ENCODE measurements around the gene ARHGAP42.

Gene ARHGAP42

DNA sequence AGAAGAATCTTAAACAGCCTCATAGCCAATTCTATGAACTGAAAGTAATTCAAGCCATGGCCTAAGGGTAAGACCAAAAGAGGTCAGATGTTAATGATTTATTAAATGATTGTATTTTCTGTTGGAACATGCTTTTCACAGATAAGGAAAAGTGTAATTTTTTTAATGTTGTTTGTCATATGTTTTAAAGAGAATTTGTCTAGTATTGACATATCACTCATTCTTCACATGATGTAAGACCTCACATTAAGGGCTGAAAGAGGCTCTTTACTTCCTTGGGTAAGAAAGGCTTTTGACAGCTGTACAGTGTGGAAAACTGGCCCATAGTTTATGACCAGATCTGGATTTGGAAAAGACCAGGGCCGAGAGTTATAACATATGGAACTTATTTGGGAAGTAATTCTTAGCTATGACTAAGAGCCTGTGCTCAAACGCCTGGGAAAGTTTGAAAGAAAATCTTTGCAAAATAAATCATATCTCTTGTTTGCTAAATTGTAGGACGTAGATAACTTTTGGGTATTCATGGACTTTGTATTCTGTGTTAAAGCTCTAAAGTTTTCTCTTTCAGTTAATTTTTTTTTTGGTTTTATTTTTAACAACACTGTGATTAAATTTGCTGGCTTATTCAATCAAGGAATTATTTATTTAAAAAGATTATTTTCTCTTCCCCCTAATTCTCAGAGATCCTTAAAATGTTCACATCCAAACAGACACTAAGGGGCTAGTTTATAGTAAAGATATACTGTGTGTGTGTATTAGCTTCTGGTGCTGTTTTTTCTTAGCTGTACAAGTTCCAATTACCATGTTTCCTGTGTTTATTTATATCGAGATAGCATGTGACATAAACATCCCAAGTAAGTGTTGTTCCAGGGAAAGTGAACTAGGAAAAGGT is 162.2 kb downstream of the ARHGAP42 start:
- no peak overlapping the region for H3K4me3 ChIP-seq (ENCODE audit: low read depth, low read length)
- TF ChIP-seq, protein P1, sequence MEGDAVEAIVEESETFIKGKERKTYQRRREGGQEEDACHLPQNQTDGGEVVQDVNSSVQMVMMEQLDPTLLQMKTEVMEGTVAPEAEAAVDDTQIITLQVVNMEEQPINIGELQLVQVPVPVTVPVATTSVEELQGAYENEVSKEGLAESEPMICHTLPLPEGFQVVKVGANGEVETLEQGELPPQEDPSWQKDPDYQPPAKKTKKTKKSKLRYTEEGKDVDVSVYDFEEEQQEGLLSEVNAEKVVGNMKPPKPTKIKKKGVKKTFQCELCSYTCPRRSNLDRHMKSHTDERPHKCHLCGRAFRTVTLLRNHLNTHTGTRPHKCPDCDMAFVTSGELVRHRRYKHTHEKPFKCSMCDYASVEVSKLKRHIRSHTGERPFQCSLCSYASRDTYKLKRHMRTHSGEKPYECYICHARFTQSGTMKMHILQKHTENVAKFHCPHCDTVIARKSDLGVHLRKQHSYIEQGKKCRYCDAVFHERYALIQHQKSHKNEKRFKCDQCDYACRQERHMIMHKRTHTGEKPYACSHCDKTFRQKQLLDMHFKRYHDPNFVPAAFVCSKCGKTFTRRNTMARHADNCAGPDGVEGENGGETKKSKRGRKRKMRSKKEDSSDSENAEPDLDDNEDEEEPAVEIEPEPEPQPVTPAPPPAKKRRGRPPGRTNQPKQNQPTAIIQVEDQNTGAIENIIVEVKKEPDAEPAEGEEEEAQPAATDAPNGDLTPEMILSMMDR (IDR thresholded peaks at IDR 0.05; ENCODE audit: low read depth, low read length) = no peak

DNA sequence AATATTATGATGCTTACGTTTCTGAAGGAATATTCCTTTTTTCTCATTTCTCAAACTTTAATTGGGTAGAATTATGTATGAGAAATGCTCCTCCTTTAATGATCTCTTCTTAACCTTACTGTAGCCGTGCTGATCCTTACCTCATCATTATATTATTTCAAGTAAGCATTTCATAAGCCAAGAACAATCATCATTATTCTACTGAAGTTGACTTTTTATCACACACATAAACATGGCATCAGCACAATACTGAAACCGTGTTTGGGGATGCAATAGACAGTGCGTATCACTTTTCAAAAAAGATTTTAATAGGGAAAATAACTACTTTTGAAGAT is 162.8 kb downstream of the ARHGAP42 start:
- no peak overlapping the region for H3K4me3 ChIP-seq (ENCODE audit: low read depth, low read length)
- TF ChIP-seq, protein P1 (IDR thresholded peaks at IDR 0.05; ENCODE audit: low read depth, low read length) = no peak

DNA sequence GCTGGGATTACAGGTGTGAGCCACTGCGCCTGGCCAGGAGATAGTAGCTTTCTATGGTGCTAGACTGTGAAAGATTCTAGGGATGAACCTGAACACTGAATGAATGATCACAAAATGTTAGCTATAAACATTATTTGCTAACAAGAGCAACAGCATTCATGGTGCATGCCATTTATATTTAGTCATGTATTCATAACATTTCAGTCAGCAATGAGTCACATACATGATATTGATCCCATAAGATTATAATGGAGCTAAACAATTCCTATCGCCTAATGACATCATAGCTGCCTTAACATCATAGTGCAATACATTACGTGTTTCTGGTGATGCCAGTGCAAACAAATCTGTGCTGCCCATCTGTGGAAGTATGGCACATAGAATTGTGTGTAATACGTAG is 164.1 kb downstream of the ARHGAP42 start:
- H3K4me3 ChIP-seq (ENCODE audit: low read depth, low read length) = no peak overlapping the region
- TF ChIP-seq, protein P1 (IDR thresholded peaks at IDR 0.05; ENCODE audit: low read depth, low read length) = no peak

DNA sequence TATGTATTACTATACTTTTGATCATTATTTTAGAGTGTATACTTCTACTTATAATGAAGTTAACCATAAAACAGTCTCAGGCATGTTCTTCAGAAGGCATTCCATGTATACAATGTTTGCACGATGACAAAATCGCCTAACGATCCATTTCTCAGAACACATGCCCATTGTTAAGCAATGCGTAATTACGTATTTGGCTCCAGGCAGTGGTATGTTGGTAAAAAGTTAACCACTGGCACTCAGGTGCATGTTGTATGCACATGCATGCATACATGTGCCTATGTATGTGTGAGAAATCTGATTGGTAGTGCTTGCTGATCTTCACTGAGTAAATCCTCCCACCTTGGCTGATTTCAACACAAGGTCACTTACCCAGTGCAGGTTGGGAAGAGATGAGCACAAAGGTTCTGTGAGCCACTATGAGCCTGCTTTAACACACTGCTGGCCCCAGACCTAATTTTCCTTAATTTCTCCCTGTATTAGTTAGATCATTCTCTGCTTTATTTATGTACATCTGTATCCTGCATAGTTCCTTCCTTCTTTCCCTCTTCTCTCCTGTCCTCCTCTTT is 164.6 kb downstream of the ARHGAP42 start:
- H3K4me3 ChIP-seq (ENCODE audit: low read depth, low read length) = no peak overlapping the region
- TF ChIP-seq, protein P1 (IDR thresholded peaks at IDR 0.05; ENCODE audit: low read depth, low read length) = no peak

DNA sequence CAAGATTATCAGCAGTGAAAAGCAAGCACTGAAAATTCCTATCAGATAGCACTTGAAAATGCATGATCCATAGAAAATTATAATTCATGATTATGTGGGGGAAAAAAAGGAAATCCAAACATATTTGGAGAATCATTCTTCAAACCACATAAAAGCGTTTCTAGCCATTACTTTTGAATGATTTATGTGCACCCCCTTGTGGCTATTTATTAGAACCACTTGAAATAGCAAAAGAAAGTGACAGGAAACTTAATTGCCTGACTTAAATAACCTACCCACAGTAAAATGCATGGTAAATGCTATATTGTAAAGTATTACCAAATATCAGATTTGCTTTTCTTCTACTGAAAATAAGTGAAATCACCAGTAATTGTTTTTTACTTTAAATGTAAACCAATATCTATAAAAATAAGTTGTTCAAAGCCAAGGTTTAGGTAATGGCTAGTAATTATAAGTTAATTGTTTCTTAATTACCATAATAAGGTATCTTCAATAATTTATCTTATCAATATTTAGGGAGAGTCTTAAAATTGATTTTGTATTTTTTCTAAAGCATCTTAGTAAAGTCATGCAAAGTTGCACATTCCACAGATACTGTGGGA is 168.5 kb downstream of the ARHGAP42 start:
- H3K4me3 ChIP-seq (ENCODE audit: low read depth, low read length) = no peak overlapping the region
- TF ChIP-seq, protein P1 (IDR thresholded peaks at IDR 0.05; ENCODE audit: low read depth, low read length) = no peak; the same call in 1 of the 2 replicates

DNA sequence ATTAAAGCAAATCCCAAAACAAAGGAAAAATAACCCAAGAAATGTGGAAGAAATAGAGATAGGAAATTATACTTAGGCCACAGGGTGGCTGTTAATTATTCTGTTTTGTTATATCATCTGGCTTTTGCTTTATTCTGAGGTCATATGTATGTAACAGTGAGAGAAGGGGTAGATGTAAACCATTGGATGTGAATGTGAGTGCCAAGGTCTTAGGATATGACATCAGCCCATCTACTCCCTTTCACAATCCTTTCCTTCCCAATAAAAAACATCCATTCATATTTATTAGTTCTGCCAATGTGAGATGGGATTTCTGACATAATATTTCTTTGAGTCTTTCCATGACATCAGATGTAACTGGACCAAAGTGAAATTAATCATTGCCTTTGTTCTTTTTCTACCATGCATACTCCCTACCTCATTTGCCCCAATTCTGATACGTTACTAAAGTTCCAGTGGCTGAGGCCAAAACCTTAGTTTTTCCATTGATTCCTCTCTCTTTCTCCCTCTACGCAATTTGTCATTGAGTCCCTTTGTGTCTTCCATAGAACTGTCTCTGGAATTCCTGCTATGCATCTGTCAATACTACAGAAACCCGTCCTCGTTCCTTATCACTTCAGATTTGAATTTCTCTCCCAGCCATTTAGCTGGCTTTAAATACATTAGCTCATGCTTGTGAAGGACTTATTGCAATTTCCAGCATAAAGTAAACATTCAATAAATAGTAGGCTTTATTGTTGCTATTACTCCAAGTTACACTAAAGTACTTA is 170.3 kb downstream of the ARHGAP42 start:
- H3K4me3 ChIP-seq (ENCODE audit: low read depth, low read length) = no peak overlapping the region
- TF ChIP-seq, protein P1 (IDR thresholded peaks at IDR 0.05; ENCODE audit: low read depth, low read length) = no peak

Data from WI38 (cell line).